HCT116 (cell line): ENCODE measurements around the gene CBFA2T2.

Source experiments
- CTCF ChIP-seq, 3 experiments: fragments of 200-600 bp in 1 of 3; sonication (generic) in 1 of 3; IDR thresholded peaks in 2 of 3; conservative IDR thresholded peaks in 1 of 3; 2 replicates each; pipeline ENCODE4 v1.5.1; 2012 to 2017; ENCODE audit warnings: low read depth in 2 of 3, low read length in 2 of 3, antibody characterized with exemption in 1 of 3, borderline replicate concordance in 1 of 3, control low read depth in 1 of 3, mild to moderate bottlenecking in 1 of 3, mixed read lengths in 1 of 3, mixed run types in 1 of 3, moderate library complexity in 1 of 3; ENCODE audit not compliant: insufficient read depth in 1 of 3
- SIN3A ChIP-seq: IDR thresholded peaks from 2 replicates; pipeline ENCODE4 v1.6.1; 2012; ENCODE audit warnings: low read depth
- YY1 ChIP-seq: IDR thresholded peaks from 2 replicates; pipeline ENCODE4 v1.6.1; 2011; ENCODE audit warnings: low read length, low read depth, moderate library complexity, mild to moderate bottlenecking; ENCODE audit not compliant: insufficient replicate concordance; ENCODE audit errors: extremely low read depth

- TF ChIP-seq YY1 (no peak), CTCF (IDR thresholded peaks at IDR 0.05 in 2 of 3, conservative IDR thresholded peaks at IDR 0.05 in 1 of 3; ENCODE audit: borderline replicate concordance in 1 of 3, insufficient read depth in 1 of 3, low read depth in 2 of 3, low read length in 2 of 3) (no peak), SIN3A (no peak)
These were observed 140.6 kb downstream of the CBFA2T2 start for GRCh38 chr20:33630507-33630906.
